Measurements from ENCODE around the gene RPUSD1. TPM values are rescaled to one million over a fixed set of nuclear protein-coding genes. Genes with fewer than 3 reads are reported as not detected.

Gene RPUSD1
- total RNA-seq, 2 donors from 2014 or later, result 12.3 to 13.9 TPM

GRCh38 chr16:832652-833336 lies 44.6 kb upstream of the RPUSD1 start:
- no peak for TF ChIP-seq CTCF (IDR thresholded peaks at IDR 0.05)
- no peak overlapping the region for H3K27ac ChIP-seq
- H3K27me3 ChIP-seq (replicated peaks; ENCODE audit: insufficient read depth), result no peaks in the 10 kb centered on the region
- no peaks in the 10 kb centered on the region for H3K36me3 ChIP-seq
- ATAC-seq (ENCODE audit: insufficient number of reproducible peaks, low FRiP score, low read depth) (no peak), DNase-seq (ENCODE audit: low spot score) (no peak)
- H3K4me1 ChIP-seq (ENCODE audit: control insufficient read depth in 1 of 2, low read depth in 2 of 2), result no peaks in the 10 kb centered on the region
- H3K9me3 ChIP-seq, result peaks cover 16% of the 10 kb centered on the region
- no peak overlapping the region for H3K4me3 ChIP-seq

GRCh38 chr16:831571-832413 lies 43.6 kb upstream of the RPUSD1 start:
- H3K9me3 ChIP-seq, result peaks cover 12% of the 10 kb centered on the region
- DNase-seq (ENCODE audit: low spot score) (no peak), ATAC-seq (ENCODE audit: insufficient number of reproducible peaks, low FRiP score, low read depth) (no peak)
- no peaks in the 10 kb centered on the region for H3K36me3 ChIP-seq
- H3K27ac ChIP-seq, result no peak overlapping the region
- no peaks in the 10 kb centered on the region for H3K4me1 ChIP-seq (ENCODE audit: control insufficient read depth in 1 of 2, low read depth in 2 of 2)
- no peak overlapping the region for H3K4me3 ChIP-seq
- TF ChIP-seq CTCF (IDR thresholded peaks at IDR 0.05), result no peak
- no peaks in the 10 kb centered on the region for H3K27me3 ChIP-seq (replicated peaks; ENCODE audit: insufficient read depth)

GRCh38 chr16:830871-831570 lies 42.8 kb upstream of the RPUSD1 start:
- no peaks in the 10 kb centered on the region for H3K27me3 ChIP-seq (replicated peaks; ENCODE audit: insufficient read depth)

GRCh38 chr16:830107-830870 lies 42.1 kb upstream of the RPUSD1 start:
- Histone ChIP-seq H3K27me3 (replicated peaks; ENCODE audit: insufficient read depth) (no peaks in the 10 kb centered on the region), H3K9me3 (no peaks in the 10 kb centered on the region), H3K27ac (no peak overlapping the region), H3K4me3 (no peak overlapping the region), H3K4me1 (ENCODE audit: control insufficient read depth in 1 of 2, low read depth in 2 of 2) (peaks cover 3 to 4% of the 10 kb centered on the region in 2 donors), H3K36me3 (no peaks in the 10 kb centered on the region)
- TF ChIP-seq CTCF (IDR thresholded peaks at IDR 0.05), result no peak
- DNase-seq (ENCODE audit: low spot score), result no peak
- no peak for ATAC-seq (ENCODE audit: insufficient number of reproducible peaks, low FRiP score, low read depth)

More at GRCh38 chr16:830871-831570, 42.8 kb upstream of the RPUSD1 start:
- Histone ChIP-seq H3K4me1 (ENCODE audit: control insufficient read depth in 1 of 2, low read depth in 2 of 2) (no peaks in the 10 kb centered on the region), H3K36me3 (no peaks in the 10 kb centered on the region), H3K9me3 (peaks cover 5% of the 10 kb centered on the region), H3K4me3 (no peak overlapping the region), H3K27ac (no peak overlapping the region)
- DNase-seq (ENCODE audit: low spot score), result no peak
- no peak for ATAC-seq (ENCODE audit: insufficient number of reproducible peaks, low FRiP score, low read depth)
- no peak for TF ChIP-seq CTCF (IDR thresholded peaks at IDR 0.05)

Measured in thoracic aorta (tissue), 2 donors.